Liver (tissue), 9 donors: Measurements from ENCODE around the gene RPGR. TPM values are rescaled to one million over a fixed set of nuclear protein-coding genes. Genes with fewer than 3 reads are reported as not detected.

Experiments used
- DNase-seq: peaks from one replicate; pipeline ENCODE4 v3.0.0-alpha.2; 2017; ENCODE audit warnings: low spot score
- H3K27ac ChIP-seq, 2 donors: one replicate each; pipeline ENCODE4 v1.7.0; 2013; ENCODE audit warnings: inconsistent platforms in 2 of 2, low read length in 2 of 2, control low read depth in 1 of 2, low read depth in 1 of 2, mild to moderate bottlenecking in 1 of 2
- H3K27me3 ChIP-seq, 4 donors: one replicate each; pipeline versions ENCODE4 v1.6.1 to v1.7.0; 2013; ENCODE audit warnings: low read length in 3 of 4, inconsistent platforms in 1 of 4, mild to moderate bottlenecking in 1 of 4, moderate library complexity in 1 of 4; ENCODE audit not compliant: control insufficient read depth in 4 of 4, insufficient read depth in 4 of 4
- H3K36me3 ChIP-seq, 4 donors: one replicate each; pipeline versions ENCODE4 v1.6.1 to v1.7.0; 2013; ENCODE audit warnings: low read length in 3 of 4, mild to moderate bottlenecking in 3 of 4, low read depth in 1 of 4, moderate library complexity in 1 of 4; ENCODE audit not compliant: control insufficient read depth in 4 of 4, insufficient read depth in 3 of 4
- H3K4me1 ChIP-seq, 4 donors: one replicate each; pipeline versions ENCODE4 v1.6.1 to v1.7.0; 2013; ENCODE audit warnings: low read length in 3 of 4, mild to moderate bottlenecking in 3 of 4, moderate library complexity in 1 of 4; ENCODE audit not compliant: control insufficient read depth in 4 of 4, insufficient read depth in 4 of 4
- H3K4me3 ChIP-seq, 3 donors: one replicate each; pipeline versions ENCODE4 v1.6.1 to v1.7.0; 2013; ENCODE audit warnings: low read length in 3 of 3, control low read depth in 1 of 3, low read depth in 1 of 3, mild to moderate bottlenecking in 1 of 3
- H3K9ac ChIP-seq, 2 donors: one replicate each; pipeline ENCODE4 v1.7.0; 2013; ENCODE audit warnings: low read length in 2 of 2, mild to moderate bottlenecking in 2 of 2, moderate library complexity in 2 of 2, control low read depth in 1 of 2, low read depth in 1 of 2
- H3K9me3 ChIP-seq, 4 donors: one replicate each; pipeline versions ENCODE4 v1.6.1 to v1.7.0; 2013; ENCODE audit warnings: low read length in 3 of 4; ENCODE audit not compliant: control insufficient read depth in 4 of 4
- FOXA1 ChIP-seq: IDR thresholded peaks from 2 replicates; pipeline ENCODE4 v1.6.1; 2016; ENCODE audit warnings: antibody characterized with exemption
- HNF4A ChIP-seq, 2 donors: conservative IDR thresholded peaks; 2 replicates each; pipeline ENCODE4 v1.6.1; 2016; ENCODE audit warnings: antibody characterized with exemption in 2 of 2, mild to moderate bottlenecking in 2 of 2
- HNF4G ChIP-seq: IDR thresholded peaks from 2 replicates; pipeline ENCODE4 v1.6.1; 2016; ENCODE audit warnings: antibody characterized with exemption
- JUND ChIP-seq, 2 donors: IDR thresholded peaks; 2 replicates each; pipeline ENCODE4 v1.6.1; 2016; ENCODE audit warnings: antibody characterized with exemption in 2 of 2
- NR2F2 ChIP-seq: IDR thresholded peaks from 2 replicates; pipeline ENCODE4 v1.6.1; 2016; ENCODE audit warnings: antibody characterized with exemption
- RAD21 ChIP-seq, 2 donors: IDR thresholded peaks; 2 replicates each; pipeline ENCODE4 v1.6.1; 2016; ENCODE audit warnings: antibody characterized with exemption in 2 of 2, mild to moderate bottlenecking in 2 of 2
- RXRA ChIP-seq, 2 donors: IDR thresholded peaks; 2 replicates each; pipeline ENCODE4 v1.6.1; 2017 to 2018; ENCODE audit warnings: antibody characterized with exemption in 2 of 2, mild to moderate bottlenecking in 1 of 2
- SP1 ChIP-seq: IDR thresholded peaks from 2 replicates; pipeline ENCODE4 v1.6.1; 2018; ENCODE audit warnings: antibody characterized with exemption, mild to moderate bottlenecking
- TAF1 ChIP-seq: conservative IDR thresholded peaks from 2 replicates; pipeline ENCODE4 v1.6.1; 2016; ENCODE audit warnings: antibody characterized with exemption, mild to moderate bottlenecking
- WGBS: extraction: QIAGEN DNeasy Blood & Tissue Kit; methylation state at CpG from one replicate; pipeline ENCODE4 v1.1.7; 2013; 5-methylcytosine and 5-hydroxymethylcytosine counted together
- polyA plus RNA-seq, 2 donors: library from polyadenylated mRNA; stranded (reverse) in 1 of 2; unstranded in 1 of 2; fragments of 200-250 nt in 1 of 2; fragments of >200 nt in 1 of 2; fragmentation: Nextera tagmentation in 1 of 2; extraction: Ambion mirVana in 1 of 2; gene quantifications; one replicate each; pipeline versions ENCODE4 v1.2.1 to v1.2.3, GENCODE V29; 2013 to 2015
- total RNA-seq, 2 donors: library from RNA; depleted of rRNA; stranded (reverse); fragments of >200 nt; gene quantifications; one replicate each; pipeline ENCODE4 v1.2.3, GENCODE V29; 2014
- TF ChIP-seq, protein P1 (sequence below): IDR thresholded peaks from 2 replicates; pipeline ENCODE4 v1.6.1; 2016; ENCODE audit warnings: antibody characterized with exemption
- TF ChIP-seq, protein P2 (sequence below): fragments of 150-350 bp; IDR thresholded peaks from 2 replicates; pipeline ENCODE4 v1.5.1; 2017; ENCODE audit warnings: improper control_type of control experiment, low read depth, low read length; ENCODE audit not compliant: missing input control
- TF ChIP-seq, protein P3 (sequence below): IDR thresholded peaks from 2 replicates; pipeline ENCODE4 v1.6.1; 2016; ENCODE audit warnings: antibody characterized with exemption, mild to moderate bottlenecking
- TF ChIP-seq, protein P4 (sequence below): IDR thresholded peaks from 2 replicates; pipeline ENCODE4 v1.6.1; 2016; ENCODE audit warnings: antibody characterized with exemption
- TF ChIP-seq, protein P5 (sequence below): IDR thresholded peaks from 2 replicates; pipeline ENCODE4 v1.6.1; 2016; ENCODE audit warnings: antibody characterized with exemption
- donor health status: healthy.
- donor health status: healthy.
- donor health status: healthy.
- donor health status: healthy.
- donor health status: healthy.

Gene RPGR
- total and polyA plus RNA-seq, 4 donors = 1.7 to 7.2 (median 3.5) TPM

DNA sequence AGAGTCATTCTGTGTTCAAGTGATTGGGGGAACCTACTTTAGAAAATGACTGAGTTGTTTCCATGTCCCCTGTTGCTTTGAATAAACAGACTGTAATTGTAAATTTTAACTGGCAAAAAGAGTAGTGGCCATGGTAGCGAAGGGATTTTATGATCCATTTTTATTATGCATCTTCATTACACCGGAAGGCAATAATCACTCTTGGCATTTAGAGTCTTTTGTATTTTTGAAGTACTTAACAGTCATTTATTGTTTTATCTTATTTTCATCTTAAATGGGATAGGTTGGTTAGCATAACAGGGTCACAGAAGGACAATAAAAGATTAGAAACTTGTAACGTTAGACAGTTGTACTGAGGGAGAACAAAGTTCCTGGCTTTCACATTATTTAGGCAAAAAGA lies 14.1 kb upstream of the RPGR start:
- Histone ChIP-seq H3K27ac (no peak overlapping the region), H3K4me3 (no peak overlapping the region), H3K4me1 (peaks cover 0 to 34% (median 15%) of the 10 kb centered on the region in 4 donors), H3K36me3 (no peaks in the 10 kb centered on the region), H3K9me3 (no peaks in the 10 kb centered on the region), H3K27me3 (no peaks in the 10 kb centered on the region), H3K9ac (no peak overlapping the region)
- no peak for DNase-seq
- WGBS = 63% methylated on average over 3 of the region's 3 CpGs
- TF ChIP-seq RAD21 (IDR thresholded peaks at IDR 0.05) = no peak
- TF ChIP-seq FOXA1 = no peak
- TF ChIP-seq HNF4A (conservative IDR thresholded peaks at IDR 0.05) = no peak
- no peak for TF ChIP-seq NR2F2
- no peak for TF ChIP-seq HNF4G

DNA sequence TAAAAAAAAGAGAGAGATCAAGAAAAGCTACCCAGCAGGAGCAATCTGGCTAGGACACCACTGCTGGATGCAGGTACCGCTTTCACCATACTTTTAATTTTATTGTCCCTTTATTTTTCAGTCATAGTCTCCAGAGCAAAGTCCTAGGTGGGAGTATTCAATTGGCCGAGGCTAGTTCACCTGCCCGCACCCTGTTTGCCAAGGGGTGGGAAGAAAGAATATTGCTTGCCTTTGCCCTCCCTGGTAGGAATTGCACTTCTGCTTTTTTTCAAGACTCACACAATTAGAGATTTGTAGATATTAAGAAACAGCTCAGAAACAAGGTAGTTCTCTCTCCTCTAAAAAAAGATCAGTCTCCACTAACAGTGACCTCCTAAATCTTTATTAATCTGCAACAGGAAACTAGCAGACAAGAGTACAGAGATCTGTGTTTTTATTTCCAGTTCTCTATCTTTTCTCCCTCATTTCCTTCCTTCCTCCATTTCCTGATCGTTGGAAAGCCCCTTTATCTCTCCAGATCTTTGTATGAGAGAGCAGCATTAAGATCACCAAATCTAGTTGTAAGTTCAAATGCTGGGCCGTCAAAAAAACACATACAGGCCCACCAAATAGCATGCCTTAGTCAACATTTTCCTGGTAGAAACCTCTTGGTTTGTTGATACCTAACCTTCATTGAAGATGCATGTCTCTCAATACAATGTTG lies 9.4 kb upstream of the RPGR start:
- Histone ChIP-seq H3K36me3 (no peaks in the 10 kb centered on the region), H3K27ac (peak overlapping the region in 1 of 2 donors; percentile 47), H3K9ac (no peak overlapping the region), H3K27me3 (no peaks in the 10 kb centered on the region), H3K9me3 (no peaks in the 10 kb centered on the region), H3K4me3 (no peak overlapping the region), H3K4me1 (peaks cover 0 to 24% (median 10%) of the 10 kb centered on the region in 4 donors)
- WGBS = 23% methylated on average over 5 of the region's 5 CpGs
- TF ChIP-seq NR2F2 (peak; percentile 32), HNF4A (conservative IDR thresholded peaks at IDR 0.05) (peak; percentile 71 to 74), HNF4G (peak; percentile 20), SP1 (peak; percentile 54), RAD21 (IDR thresholded peaks at IDR 0.05) (peak in 1 of 2 donors; percentile 14), TAF1 (no peak), RXRA (IDR thresholded peaks at IDR 0.05) (peak; percentile 10), JUND (IDR thresholded peaks at IDR 0.05) (no peak)
- TF ChIP-seq, protein P1, sequence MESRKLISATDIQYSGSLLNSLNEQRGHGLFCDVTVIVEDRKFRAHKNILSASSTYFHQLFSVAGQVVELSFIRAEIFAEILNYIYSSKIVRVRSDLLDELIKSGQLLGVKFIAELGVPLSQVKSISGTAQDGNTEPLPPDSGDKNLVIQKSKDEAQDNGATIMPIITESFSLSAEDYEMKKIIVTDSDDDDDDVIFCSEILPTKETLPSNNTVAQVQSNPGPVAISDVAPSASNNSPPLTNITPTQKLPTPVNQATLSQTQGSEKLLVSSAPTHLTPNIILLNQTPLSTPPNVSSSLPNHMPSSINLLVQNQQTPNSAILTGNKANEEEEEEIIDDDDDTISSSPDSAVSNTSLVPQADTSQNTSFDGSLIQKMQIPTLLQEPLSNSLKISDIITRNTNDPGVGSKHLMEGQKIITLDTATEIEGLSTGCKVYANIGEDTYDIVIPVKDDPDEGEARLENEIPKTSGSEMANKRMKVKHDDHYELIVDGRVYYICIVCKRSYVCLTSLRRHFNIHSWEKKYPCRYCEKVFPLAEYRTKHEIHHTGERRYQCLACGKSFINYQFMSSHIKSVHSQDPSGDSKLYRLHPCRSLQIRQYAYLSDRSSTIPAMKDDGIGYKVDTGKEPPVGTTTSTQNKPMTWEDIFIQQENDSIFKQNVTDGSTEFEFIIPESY = no peak
- TF ChIP-seq, protein P2, sequence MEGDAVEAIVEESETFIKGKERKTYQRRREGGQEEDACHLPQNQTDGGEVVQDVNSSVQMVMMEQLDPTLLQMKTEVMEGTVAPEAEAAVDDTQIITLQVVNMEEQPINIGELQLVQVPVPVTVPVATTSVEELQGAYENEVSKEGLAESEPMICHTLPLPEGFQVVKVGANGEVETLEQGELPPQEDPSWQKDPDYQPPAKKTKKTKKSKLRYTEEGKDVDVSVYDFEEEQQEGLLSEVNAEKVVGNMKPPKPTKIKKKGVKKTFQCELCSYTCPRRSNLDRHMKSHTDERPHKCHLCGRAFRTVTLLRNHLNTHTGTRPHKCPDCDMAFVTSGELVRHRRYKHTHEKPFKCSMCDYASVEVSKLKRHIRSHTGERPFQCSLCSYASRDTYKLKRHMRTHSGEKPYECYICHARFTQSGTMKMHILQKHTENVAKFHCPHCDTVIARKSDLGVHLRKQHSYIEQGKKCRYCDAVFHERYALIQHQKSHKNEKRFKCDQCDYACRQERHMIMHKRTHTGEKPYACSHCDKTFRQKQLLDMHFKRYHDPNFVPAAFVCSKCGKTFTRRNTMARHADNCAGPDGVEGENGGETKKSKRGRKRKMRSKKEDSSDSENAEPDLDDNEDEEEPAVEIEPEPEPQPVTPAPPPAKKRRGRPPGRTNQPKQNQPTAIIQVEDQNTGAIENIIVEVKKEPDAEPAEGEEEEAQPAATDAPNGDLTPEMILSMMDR = no peak
- TF ChIP-seq, protein P3, sequence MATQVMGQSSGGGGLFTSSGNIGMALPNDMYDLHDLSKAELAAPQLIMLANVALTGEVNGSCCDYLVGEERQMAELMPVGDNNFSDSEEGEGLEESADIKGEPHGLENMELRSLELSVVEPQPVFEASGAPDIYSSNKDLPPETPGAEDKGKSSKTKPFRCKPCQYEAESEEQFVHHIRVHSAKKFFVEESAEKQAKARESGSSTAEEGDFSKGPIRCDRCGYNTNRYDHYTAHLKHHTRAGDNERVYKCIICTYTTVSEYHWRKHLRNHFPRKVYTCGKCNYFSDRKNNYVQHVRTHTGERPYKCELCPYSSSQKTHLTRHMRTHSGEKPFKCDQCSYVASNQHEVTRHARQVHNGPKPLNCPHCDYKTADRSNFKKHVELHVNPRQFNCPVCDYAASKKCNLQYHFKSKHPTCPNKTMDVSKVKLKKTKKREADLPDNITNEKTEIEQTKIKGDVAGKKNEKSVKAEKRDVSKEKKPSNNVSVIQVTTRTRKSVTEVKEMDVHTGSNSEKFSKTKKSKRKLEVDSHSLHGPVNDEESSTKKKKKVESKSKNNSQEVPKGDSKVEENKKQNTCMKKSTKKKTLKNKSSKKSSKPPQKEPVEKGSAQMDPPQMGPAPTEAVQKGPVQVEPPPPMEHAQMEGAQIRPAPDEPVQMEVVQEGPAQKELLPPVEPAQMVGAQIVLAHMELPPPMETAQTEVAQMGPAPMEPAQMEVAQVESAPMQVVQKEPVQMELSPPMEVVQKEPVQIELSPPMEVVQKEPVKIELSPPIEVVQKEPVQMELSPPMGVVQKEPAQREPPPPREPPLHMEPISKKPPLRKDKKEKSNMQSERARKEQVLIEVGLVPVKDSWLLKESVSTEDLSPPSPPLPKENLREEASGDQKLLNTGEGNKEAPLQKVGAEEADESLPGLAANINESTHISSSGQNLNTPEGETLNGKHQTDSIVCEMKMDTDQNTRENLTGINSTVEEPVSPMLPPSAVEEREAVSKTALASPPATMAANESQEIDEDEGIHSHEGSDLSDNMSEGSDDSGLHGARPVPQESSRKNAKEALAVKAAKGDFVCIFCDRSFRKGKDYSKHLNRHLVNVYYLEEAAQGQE = no peak
- TF ChIP-seq, protein P4, sequence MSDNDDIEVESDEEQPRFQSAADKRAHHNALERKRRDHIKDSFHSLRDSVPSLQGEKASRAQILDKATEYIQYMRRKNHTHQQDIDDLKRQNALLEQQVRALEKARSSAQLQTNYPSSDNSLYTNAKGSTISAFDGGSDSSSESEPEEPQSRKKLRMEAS = no peak
- TF ChIP-seq, protein P5, sequence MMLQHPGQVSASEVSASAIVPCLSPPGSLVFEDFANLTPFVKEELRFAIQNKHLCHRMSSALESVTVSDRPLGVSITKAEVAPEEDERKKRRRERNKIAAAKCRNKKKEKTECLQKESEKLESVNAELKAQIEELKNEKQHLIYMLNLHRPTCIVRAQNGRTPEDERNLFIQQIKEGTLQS = no peak
- no peak for DNase-seq
